NOMO-1 treated with dmso at 0.1 percent for 144 hours (cell line): ENCODE results near the gene C1QTNF6.
"Not testable (repeated sequence)": the region's sequence is repeated elsewhere in the genome, so short reads cannot be mapped to it uniquely, and the experiment has no call there.

Experiments used
- DNase-seq: peaks from one replicate; lab custom pipeline; 2025; ENCODE audit not compliant: unreplicated experiment; lab: John Stamatoyannopoulos, UW

The C1QTNF6 gene

DNA sequence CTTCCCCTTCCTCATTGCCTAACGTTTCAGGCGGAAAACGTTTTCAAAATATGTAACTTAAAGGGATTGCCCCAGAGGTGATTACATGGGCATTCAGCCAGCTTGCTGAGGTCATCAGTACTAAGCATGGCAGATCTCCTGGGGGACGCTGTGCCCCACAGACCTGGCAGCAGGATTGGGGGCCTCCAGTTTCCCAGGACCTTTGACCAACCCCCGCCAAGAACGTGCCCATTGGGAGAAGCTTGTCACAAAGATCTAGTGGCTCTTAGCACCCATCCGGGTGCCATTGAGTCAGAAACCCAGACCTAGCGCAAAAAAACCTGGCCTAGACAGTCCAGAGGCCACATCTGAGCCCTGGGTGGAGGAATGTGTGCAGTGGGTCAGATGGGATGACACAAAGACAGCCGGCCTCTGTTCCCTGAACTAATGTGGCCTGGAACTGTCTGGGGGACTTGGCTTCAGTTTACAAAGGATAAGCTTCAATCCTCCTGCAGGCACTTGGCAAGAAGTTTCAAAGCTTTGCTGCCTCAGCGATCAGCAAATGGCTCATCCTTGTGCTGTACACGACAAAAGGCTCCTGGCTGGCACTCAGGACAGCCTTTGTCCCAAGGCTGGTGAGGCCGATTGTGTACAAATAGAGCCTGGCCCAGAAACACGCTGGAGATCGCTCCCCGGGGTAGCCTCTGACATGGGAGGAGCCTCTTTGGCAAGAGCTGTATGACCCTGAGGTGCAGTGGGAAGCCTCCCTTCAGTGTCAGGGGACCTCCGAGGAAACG, 9.5 kb downstream of the C1QTNF6 start:
- peak; percentile 4 for DNase-seq

- no peak for DNase-seq
Measured at GRCh38 chr22:37177755-37178154, 10.3 kb downstream of the C1QTNF6 start.

DNA sequence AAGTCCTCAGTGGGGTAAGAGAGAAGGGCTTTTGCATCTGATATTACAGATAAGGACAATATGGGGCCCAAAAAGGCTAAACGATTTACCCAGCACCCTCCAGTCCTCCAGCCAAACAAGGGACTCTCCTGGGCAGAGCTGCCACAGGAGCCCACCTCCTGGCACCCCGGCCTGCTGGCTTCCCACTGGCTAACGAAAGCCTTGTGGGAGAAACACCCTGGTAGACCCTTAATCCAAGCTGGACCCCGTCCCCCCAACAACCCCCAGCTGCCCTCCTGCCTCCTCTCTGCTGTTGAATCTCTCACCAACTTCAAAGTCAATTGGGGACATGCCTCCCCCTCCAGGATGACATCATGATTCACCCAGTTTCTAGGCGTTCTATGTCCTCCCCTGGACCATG, 10.8 kb downstream of the C1QTNF6 start:
- DNase-seq, result no peak

GRCh38 chr22:37176464-37177061, 11.5 kb downstream of the C1QTNF6 start:
- DNase-seq, result peak; percentile 63

DNA sequence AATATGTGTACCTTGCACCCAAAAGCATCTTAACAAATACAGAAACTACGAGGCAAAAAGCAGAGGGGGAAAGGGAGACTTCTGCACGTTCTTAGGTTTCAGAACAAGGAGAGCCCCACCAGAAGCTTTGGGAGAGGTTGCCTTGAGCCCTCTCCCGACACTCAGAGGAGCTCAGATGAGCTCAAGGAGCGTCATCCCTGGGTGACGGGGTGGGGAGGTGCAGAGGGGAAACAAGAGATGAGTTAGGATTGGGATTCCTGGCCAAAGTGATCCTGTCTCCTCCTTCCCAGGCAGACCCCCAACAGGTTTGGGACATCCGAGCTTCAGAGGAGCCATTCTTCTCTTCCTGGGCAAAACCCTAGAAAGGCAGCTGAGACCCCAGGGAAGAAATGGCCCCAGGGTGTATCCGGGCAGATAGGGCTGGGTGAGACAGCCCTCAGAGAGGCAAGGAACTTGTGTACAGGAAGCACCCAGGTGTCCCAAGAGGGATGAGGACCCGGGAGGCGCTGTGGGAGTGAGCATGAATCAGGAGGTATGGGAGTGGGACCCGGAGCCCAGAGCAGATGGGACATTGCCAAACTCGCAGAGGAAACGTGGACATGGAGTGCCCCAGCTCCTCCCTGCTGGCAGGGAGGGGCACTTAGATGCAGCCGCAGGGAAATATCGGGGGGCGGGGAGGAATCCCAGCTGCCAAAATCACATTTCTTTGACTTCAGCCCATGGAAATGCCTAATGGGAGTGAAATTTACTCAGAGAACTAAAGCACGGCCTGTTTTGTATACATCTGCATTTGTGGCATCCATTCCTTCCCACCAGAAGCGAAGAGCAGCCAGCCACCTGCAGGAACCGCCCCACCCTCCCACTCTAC, 12.4 kb downstream of the C1QTNF6 start:
- no peak for DNase-seq

DNA sequence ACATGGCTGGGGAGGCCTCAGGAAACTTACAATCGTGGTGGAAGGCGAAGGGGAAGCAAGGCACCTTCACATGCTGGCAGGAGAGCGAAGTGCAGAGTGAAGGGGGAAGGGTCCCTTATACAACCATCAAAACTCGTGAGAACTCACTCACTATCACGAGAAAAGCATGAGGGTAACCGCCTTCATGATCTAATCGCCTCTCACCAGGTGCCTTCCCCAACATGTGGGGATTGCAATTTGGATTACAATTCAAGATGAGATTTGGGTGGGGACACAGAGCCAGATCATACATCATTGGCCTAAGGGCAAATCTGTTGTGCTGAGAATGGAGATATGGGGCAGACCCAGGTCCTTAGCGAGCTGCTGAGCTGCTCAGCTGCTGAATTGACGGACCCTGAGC, 13.1 kb downstream of the C1QTNF6 start:
- DNase-seq, result no peak

DNA sequence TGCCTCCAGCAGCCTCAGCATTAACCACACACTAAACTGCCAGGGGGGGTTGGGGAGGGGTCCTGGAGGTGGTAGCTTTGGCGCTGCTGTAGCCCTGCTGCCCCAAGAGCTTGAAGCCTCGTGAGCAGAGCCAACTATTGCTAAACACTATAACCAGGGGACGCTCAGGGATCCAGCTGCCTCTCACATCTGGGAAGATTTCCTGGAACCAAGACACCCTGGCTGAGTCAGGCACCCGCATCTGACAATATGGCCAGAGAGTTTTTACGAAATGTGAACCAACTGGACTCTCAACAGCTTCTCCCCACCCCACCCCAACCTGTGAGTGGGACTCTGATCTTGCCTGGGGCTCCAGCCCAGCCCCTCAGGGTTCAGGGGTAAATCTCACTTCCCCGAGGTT, 14.3 kb downstream of the C1QTNF6 start:
- no peak for DNase-seq

GRCh38 chr22:37172266-37173245, 15.5 kb downstream of the C1QTNF6 start:
- no peak for DNase-seq

GRCh38 chr22:37171662-37172061, 16.4 kb downstream of the C1QTNF6 start:
- DNase-seq, result no peak

GRCh38 chr22:37170689-37171405, 17.2 kb downstream of the C1QTNF6 start:
- not testable (repeated sequence) for DNase-seq

- DNase-seq, result no peak
Measured at GRCh38 chr22:37169947-37170688, 17.9 kb downstream of the C1QTNF6 start.

GRCh38 chr22:37169406-37169805, 18.6 kb downstream of the C1QTNF6 start:
- no peak for DNase-seq

- DNase-seq, result no peak
Measured at GRCh38 chr22:37167981-37168647, 19.9 kb downstream of the C1QTNF6 start.

DNA sequence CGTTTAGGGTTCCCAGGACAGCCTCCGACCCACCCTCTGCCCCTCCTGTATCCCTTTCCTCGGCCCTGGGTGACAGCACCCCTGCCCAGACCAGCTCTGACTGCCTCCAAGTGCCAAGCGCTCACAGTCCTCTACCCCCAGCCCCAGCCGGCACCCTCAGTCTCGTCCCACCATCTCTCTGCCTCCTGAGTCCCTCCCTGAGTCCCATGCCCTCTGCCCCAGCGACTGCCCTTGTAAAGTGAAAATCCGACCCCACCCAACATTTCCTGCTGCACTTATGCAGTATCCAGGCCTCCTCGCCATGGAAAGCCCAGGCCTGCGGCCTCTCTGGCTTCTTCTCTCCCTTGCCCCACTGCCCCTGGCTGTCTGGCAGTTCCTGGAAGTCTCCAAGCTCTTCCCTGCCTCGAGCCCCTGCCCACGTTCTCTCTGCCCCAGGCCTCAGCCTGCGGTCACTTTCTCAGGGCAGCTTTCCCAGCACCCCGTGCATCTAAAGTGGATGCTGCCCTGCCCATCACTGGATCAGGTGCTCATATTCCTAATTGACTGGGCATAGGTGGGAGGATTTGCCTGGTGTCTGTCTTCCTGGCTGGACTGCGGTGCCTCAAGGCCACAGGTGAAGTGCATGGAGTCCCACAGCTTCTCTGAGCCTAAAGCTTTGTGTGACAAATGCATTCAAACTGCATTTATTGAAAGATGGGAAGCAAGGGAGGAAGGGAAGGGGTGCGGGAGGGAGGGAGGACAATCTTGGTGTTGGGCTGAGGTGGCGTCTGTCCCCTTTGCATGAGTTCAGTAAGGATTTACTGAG, 20.7 kb downstream of the C1QTNF6 start:
- DNase-seq, result no peak

GRCh38 chr22:37166675-37167066, 21.4 kb downstream of the C1QTNF6 start:
- DNase-seq, result peak; percentile 21

- no peak for DNase-seq
Measured at GRCh38 chr22:37165940-37166674, 21.9 kb downstream of the C1QTNF6 start.

DNA sequence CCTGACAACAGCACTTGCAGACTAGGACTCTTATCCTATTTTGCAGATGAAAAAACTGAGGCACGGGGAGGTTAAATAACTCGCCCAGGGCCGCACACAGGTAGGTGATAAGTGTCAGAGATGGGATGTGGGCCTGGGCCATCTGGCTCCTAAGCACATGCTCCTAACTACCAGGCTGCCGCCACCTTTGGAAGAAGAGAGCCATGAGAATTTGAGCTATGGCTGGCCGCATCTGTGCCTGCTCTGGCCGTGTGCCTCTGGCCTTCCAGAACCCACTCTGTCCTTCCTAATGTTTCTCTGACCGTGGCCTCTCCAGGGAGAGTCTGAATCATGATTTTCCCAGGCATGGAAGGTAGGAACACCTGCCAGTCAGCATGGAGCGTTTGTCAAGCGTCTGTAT, 23.0 kb downstream of the C1QTNF6 start:
- no peak for DNase-seq
